Activated T-cell treated with anti-CD3 and anti-CD28 coated beads, Interleukin-2, amount 50 U/mL, for 72 hours (primary cell): ENCODE measurements around the gene ZNF669. TPM values are rescaled to one million over a fixed set of nuclear protein-coding genes. Genes with fewer than 3 reads are reported as not detected.
A peak's percentile ranks its signal among the peaks of the same experiment; 100 is the strongest.

Experiments used
- ATAC-seq, 2 donors: fragments of 150-1000 bp; cut with Tn5 transposase; replicated peaks in 1 of 2; 2 replicates each; pipeline ENCODE4 v1.10.0; 2021; ENCODE audit warnings: moderate library complexity in 2 of 2, mild to moderate bottlenecking in 1 of 2
- DNase-seq, 2 donors: peaks; one replicate each; pipeline ENCODE4 v3.0.0; 2021 to 2022; ENCODE audit warnings: mixed read lengths in 1 of 2
- H3K27ac Mint-ChIP-seq: one replicate; pipeline ENCODE4 v1.8.0; 2022; ENCODE audit warnings: mild to moderate bottlenecking, moderate library complexity, mixed read lengths
- H3K27me3 Mint-ChIP-seq: one replicate; pipeline ENCODE4 v1.8.0; 2022; ENCODE audit warnings: low read depth, mixed read lengths
- H3K36me3 Mint-ChIP-seq, 2 donors: one replicate each; pipeline ENCODE4 v1.8.0; 2022; ENCODE audit warnings: mixed read lengths in 2 of 2, mild to moderate bottlenecking in 1 of 2; ENCODE audit not compliant: insufficient read depth in 2 of 2
- H3K4me1 Mint-ChIP-seq: one replicate; pipeline ENCODE4 v1.8.0; 2022; ENCODE audit warnings: low read depth, mixed read lengths
- H3K4me3 Mint-ChIP-seq, 2 donors: one replicate each; pipeline ENCODE4 v1.8.0; 2022; ENCODE audit warnings: mild to moderate bottlenecking in 2 of 2, mixed read lengths in 2 of 2, moderate library complexity in 2 of 2
- H3K9me3 Mint-ChIP-seq, 2 donors: one replicate each; pipeline ENCODE4 v1.8.0; 2022; ENCODE audit warnings: mixed read lengths in 2 of 2
- total RNA-seq, 2 donors: library from RNA; stranded (reverse); gene quantifications; one replicate each; pipeline ENCODE4 v1.2.3, GENCODE V29; 2022

ZNF669 gene
- total RNA-seq, 2 donors from 2014 or later: 8.3 to 10.5 TPM

DNA sequence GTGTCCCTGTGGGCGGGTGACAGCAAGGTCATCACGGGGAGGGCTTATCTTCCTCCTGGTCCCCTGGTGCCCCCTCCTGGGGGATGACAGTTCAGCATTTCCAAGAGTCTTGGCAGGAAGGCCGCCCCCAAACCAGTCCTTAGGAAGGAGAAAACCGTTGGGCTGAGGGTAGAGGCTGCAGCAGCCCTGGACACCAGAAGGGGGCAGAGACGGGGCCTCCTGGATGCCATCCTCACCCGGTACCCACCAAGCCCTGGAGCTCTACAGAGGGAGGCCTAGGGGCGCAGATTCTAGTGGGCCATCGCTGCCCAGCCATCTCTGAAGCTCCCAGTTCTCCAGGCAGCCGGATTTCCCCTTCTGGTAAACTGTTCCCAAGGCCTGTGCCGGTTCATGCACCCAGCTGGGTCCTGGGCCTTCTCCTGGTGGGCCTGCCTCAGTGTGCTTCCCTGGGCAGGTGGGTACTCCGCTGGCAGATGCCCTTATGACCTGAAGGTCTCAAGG is 14.8 kb upstream of the ZNF669 start:
- DNase-seq (peak; percentile 52 to 61), ATAC-seq (peak; percentile 61 to 70)
- peaks cover 0 to 2% of the 10 kb centered on the region in 2 donors for H3K36me3 Mint-ChIP-seq
- no peak overlapping the region for H3K27ac Mint-ChIP-seq
- no peak overlapping the region for H3K4me3 Mint-ChIP-seq
- peaks cover 4% of the 10 kb centered on the region for H3K4me1 Mint-ChIP-seq
- no peaks in the 10 kb centered on the region for H3K9me3 Mint-ChIP-seq
- no peaks in the 10 kb centered on the region for H3K27me3 Mint-ChIP-seq

DNA sequence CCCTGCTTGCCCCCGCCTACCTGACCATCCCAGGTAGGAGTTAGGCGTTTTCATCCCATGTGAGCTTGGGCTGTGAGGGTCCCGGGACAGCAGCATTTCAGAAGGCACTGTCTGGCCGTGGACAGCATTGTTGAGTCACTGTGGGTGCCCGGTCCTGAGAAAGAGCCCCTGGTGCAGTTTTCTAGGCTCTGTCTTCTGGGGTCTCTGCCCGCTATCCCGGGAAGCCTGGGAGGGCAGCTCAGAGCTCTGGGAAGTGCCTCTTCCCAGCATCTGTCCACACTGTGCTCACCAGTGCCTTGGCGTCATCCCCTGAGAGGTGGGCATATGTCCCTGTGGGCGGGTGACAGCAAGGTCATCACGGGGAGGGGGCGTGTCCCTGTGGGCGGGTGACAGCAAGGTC is 11.4 kb upstream of the ZNF669 start:
- no peak for DNase-seq
- peaks cover 9% of the 10 kb centered on the region for H3K4me1 Mint-ChIP-seq
- peaks cover 5% of the 10 kb centered on the region for H3K27me3 Mint-ChIP-seq
- H3K27ac Mint-ChIP-seq: no peak overlapping the region
- H3K4me3 Mint-ChIP-seq: no peak overlapping the region
- no peak for ATAC-seq
- no peaks in the 10 kb centered on the region for H3K9me3 Mint-ChIP-seq
- peaks cover 2% of the 10 kb centered on the region in 2 donors for H3K36me3 Mint-ChIP-seq

DNA sequence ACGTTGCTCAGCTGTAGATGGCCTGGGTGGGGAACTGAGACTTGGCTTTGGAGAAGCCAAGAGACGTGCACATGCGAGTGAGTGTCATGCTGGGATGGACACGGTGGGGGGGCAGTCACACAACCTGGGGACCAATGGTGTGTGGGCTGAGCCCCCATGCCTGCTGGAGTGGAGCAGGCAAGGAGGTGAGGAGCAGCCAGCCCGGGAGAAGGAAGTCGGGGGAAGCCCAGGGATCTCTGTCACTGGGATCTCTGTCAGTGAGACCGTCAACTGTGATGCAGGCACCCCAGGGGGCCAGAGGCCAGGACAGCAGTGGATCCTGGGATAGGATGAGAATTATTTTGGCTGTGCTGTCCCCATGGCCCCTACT is 11.0 kb upstream of the ZNF669 start:
- Mint-ChIP-seq H3K4me3 (no peak overlapping the region), H3K36me3 (peaks cover 2% of the 10 kb centered on the region in 2 donors), H3K27ac (no peak overlapping the region), H3K4me1 (peaks cover 14% of the 10 kb centered on the region), H3K27me3 (peaks cover 7% of the 10 kb centered on the region), H3K9me3 (no peaks in the 10 kb centered on the region)
- no peak for DNase-seq
- no peak for ATAC-seq

DNA sequence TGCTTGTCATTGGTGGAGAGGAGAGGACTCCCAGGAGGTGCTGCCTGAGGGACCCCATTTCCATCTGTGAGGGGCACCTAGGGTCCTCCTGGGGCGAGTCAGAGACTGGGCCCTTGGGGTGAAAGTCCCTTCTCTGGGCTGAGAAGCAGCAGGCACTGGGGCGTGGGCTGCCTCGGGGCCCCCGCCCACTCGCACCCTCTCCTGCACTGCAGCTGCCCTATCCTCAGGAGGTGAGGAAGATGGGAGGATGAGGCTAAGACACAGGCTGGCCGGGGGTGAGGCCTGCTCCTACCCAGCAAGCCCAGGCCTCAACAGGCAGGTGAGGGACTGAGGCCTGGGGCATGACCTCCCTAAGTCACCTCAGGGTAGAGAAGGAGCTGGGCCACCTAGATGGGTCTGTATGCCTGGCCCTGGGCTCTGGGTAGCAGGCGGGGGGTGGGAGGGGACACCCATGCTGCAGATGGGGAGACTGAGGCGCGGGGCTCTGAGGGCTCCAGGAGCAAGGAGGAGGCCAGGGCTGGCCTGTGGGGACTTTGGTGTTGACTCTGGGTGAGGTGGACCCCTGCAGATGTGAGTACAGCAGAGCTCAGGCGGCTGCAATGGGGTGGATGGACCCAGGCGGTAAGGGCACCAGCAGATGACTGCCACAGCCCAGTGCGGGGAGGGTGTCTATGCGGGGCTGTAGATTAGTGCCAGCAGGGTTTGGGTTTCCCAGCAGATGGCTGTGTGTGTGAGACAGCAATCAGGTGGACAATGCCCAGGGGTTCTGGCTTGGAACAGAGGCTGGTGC is 10.4 kb upstream of the ZNF669 start:
- H3K27me3 Mint-ChIP-seq: peaks cover 12% of the 10 kb centered on the region
- DNase-seq (no peak), ATAC-seq (peak in 1 of 2 donors; percentile 12)
- no peak overlapping the region for H3K4me3 Mint-ChIP-seq
- H3K27ac Mint-ChIP-seq: no peak overlapping the region
- peaks cover 2% of the 10 kb centered on the region in 2 donors for H3K36me3 Mint-ChIP-seq
- no peaks in the 10 kb centered on the region for H3K9me3 Mint-ChIP-seq
- peaks cover 16% of the 10 kb centered on the region for H3K4me1 Mint-ChIP-seq

- no peak for DNase-seq
- no peak overlapping the region for H3K4me3 Mint-ChIP-seq
- no peak overlapping the region for H3K27ac Mint-ChIP-seq
- peaks cover 17% of the 10 kb centered on the region for H3K27me3 Mint-ChIP-seq
- peaks cover 2% of the 10 kb centered on the region in 2 donors for H3K36me3 Mint-ChIP-seq
- peaks cover 16% of the 10 kb centered on the region for H3K4me1 Mint-ChIP-seq
- ATAC-seq: no peak
- no peaks in the 10 kb centered on the region for H3K9me3 Mint-ChIP-seq
Measured at GRCh38 chr1:247113733-247114271, 9.6 kb upstream of the ZNF669 start.

DNA sequence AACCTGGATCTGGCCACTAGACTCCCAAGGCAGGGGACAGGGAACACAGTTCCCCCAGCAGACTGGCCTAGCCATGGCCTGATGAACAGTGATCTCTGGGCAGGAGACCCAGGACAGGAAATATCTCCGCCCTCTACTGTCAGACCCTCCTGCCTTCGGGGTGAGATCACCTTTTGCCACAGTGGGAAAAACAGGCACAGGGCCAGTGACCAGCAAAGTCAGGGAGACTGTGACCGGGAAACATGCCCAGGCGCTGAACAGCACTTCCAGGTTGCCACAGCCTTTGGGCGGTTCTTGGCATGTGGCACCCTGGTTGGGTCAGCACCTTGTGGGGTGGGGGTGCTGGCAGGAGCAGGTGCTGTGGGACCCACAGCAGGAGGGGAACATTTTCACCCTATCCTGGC is 8.9 kb upstream of the ZNF669 start:
- H3K27me3 Mint-ChIP-seq: peaks cover 24% of the 10 kb centered on the region
- DNase-seq: no peak
- no peak overlapping the region for H3K27ac Mint-ChIP-seq
- peaks cover 16% of the 10 kb centered on the region for H3K4me1 Mint-ChIP-seq
- H3K4me3 Mint-ChIP-seq: no peak overlapping the region
- no peaks in the 10 kb centered on the region for H3K9me3 Mint-ChIP-seq
- ATAC-seq: no peak
- H3K36me3 Mint-ChIP-seq: peaks cover 2% of the 10 kb centered on the region in 2 donors

GRCh38 chr1:247112479-247112781 is 8.3 kb upstream of the ZNF669 start:
- no peaks in the 10 kb centered on the region for H3K9me3 Mint-ChIP-seq
- peaks cover 16% of the 10 kb centered on the region for H3K4me1 Mint-ChIP-seq
- peaks cover 2% of the 10 kb centered on the region in 2 donors for H3K36me3 Mint-ChIP-seq
- ATAC-seq (no peak), DNase-seq (no peak)
- H3K27me3 Mint-ChIP-seq: peaks cover 31% of the 10 kb centered on the region
- H3K27ac Mint-ChIP-seq: no peak overlapping the region
- H3K4me3 Mint-ChIP-seq: peak overlapping the region in 1 of 2 donors; percentile 50

DNA sequence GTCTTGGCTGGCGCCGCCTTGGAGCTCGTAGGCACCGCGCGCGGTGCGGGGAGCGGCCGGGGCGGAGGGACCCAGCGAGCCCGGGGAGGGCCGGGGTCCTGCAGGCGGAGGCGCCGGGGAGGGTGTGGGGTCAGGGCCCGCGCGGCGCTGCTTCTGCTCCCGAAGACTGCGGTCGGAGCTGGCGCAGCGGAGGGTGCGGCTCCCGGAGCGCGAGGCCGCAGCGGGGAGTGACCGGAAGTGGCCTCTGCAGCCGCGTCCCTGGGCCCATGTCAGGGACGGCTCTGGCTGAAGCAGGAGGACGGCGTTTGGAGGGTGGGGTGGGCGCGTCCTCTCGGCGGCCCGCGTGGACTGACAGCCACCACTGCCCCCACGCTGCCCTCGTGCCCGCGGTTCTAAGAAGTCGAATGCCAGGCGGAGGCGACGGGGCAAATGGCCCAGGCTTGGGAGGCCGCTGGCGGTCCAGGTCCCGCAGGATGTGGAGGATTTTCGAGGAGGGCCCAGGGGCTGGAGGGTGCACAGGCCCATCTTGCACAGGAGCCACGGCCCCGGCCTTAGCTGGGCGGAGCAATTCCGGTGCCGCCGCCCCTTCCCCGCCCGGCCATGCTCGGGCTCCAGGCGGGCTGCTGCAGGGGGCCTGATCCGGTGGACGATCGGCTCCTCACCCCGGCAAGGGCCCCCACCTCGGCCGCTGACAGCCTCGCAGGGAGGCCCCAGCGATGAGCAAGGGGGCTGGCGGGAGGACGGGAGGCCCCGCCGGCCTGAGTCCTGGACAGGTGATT is 7.7 kb upstream of the ZNF669 start:
- Mint-ChIP-seq H3K9me3 (no peaks in the 10 kb centered on the region), H3K36me3 (peaks cover 2% of the 10 kb centered on the region in 2 donors), H3K27me3 (peaks cover 35% of the 10 kb centered on the region), H3K4me3 (peak overlapping the region; percentile 69 to 70), H3K4me1 (peaks cover 16% of the 10 kb centered on the region), H3K27ac (no peak overlapping the region)
- DNase-seq: peak in 1 of 2 donors; percentile 11
- ATAC-seq: peak; percentile 44 to 45

DNA sequence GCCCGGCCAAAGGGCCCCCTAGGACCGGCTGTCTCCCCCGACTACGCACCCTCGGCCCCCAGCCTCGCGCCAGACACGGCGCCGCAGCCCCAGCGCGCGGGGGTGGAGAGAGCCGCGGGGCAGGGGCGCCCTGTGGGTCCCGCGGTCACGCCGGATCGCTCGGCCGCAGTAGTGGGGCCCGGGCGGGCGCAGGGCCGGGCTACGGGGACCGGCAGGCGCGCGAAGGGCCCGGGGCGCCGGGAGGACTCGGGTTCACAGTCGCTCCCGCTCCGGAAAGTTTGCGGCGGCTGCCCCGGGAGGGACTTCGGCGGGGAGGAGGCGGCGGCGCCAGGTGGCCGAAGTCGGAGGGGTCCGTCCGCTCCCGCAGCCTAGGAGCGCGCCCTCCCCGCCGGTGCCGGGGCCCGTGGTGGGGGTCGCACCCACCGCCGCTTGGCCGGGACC is 7.1 kb upstream of the ZNF669 start:
- Mint-ChIP-seq H3K4me1 (peaks cover 16% of the 10 kb centered on the region), H3K9me3 (no peaks in the 10 kb centered on the region), H3K36me3 (peaks cover 2% of the 10 kb centered on the region in 2 donors), H3K27me3 (peaks cover 35% of the 10 kb centered on the region), H3K27ac (no peak overlapping the region), H3K4me3 (peak overlapping the region; percentile 76 to 77)
- DNase-seq: peak in 1 of 2 donors; percentile 27
- ATAC-seq: peak; percentile 41 to 68

DNA sequence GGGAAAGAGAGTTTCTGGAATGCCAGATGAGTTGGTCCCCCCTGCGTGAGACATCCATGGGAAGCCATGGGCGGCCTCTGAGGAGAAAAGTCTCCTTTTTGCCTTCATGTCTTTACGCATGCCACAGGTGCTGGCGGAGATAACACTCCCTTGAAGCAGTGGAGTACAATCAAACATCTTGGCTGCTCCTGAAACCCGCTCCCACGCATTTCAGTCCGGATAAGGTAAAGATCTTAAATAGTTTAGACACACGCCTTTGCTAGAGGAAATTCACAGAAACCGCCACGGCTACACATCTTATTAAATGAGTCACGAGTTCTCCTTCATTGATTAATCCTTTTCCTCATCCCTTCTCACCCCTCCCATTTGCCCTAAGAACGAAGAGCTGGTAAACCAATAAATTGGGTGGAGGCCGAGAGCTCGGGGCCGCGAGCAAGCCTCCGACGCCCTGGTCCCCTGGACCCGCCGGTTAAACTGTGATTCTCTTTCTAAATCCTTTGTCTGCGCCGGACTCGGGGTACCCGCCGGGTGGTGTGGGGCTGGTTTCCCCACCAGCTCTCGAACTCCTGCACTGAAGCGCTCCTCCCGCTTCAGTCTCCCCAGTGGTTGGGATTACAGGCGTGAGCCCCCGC is 6.6 kb upstream of the ZNF669 start:
- ATAC-seq: peak; percentile 32 to 51
- Mint-ChIP-seq H3K9me3 (no peaks in the 10 kb centered on the region), H3K27me3 (peaks cover 35% of the 10 kb centered on the region), H3K27ac (no peak overlapping the region), H3K4me1 (peaks cover 16% of the 10 kb centered on the region), H3K36me3 (peaks cover 2% of the 10 kb centered on the region in 2 donors), H3K4me3 (peak overlapping the region; percentile 76 to 77)
- DNase-seq: peak; percentile 29 to 42

DNA sequence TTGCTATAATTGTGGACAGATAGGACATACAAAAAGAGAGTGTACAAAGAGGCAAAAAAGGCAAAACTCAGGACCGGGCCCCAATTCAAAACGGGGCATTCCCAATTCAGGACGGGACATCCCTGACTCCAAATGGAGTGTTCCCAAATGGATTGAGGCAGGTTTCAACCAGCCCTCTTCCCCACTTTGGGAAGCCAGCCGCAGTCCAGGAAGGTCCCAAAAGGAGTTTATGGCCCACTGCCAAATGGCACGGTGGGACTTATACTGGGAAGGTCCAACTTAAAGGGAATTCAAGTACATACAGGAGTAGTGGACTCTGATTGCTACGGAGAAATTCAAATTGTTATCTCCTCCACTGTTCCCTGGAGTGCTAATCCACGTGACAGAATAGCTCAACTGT is 3.5 kb upstream of the ZNF669 start:
- Mint-ChIP-seq H3K27ac (no peak overlapping the region), H3K9me3 (peaks cover 0 to 3% of the 10 kb centered on the region in 2 donors), H3K4me1 (peaks cover 24% of the 10 kb centered on the region), H3K4me3 (no peak overlapping the region), H3K36me3 (peaks cover 5 to 12% of the 10 kb centered on the region in 2 donors), H3K27me3 (peaks cover 35% of the 10 kb centered on the region)
- ATAC-seq (no peak), DNase-seq (no peak)

DNA sequence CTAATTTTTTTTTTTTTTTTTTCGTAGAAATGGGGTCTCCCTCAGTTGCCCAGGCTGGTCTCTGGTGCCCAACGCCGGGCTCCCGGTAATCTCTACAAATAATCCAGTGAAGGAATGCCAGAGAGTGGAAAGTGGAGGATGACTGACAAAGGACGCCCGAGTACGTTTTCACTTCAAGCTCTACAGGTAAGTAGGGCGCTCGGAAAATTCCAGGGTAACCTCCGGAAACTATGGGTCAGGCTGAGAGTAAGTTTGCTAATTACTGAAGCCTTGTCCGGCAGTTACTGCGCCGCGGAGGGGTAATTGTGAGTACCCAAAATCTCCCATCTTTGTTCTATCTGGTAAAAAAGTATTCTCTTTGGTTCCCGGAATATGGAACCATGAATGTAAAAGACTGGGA is 1.8 kb upstream of the ZNF669 start:
- ATAC-seq (no peak), DNase-seq (no peak)
- Mint-ChIP-seq H3K27ac (no peak overlapping the region), H3K36me3 (peaks cover 16 to 30% of the 10 kb centered on the region in 2 donors), H3K4me1 (peaks cover 24% of the 10 kb centered on the region), H3K27me3 (peaks cover 34% of the 10 kb centered on the region), H3K9me3 (peaks cover 4% of the 10 kb centered on the region in 2 donors), H3K4me3 (no peak overlapping the region)

GRCh38 chr1:247104965-247105364 is 809 bp upstream of the ZNF669 start:
- Mint-ChIP-seq H3K27ac (no peak overlapping the region), H3K9me3 (peaks cover 4 to 11% of the 10 kb centered on the region in 2 donors), H3K27me3 (peaks cover 28% of the 10 kb centered on the region), H3K4me1 (peaks cover 14% of the 10 kb centered on the region), H3K36me3 (peaks cover 22 to 40% of the 10 kb centered on the region in 2 donors), H3K4me3 (peak overlapping the region; percentile 5 to 32)
- ATAC-seq (no peak), DNase-seq (no peak)
